Adrenal gland (tissue), 12 donors: Measurements from ENCODE around the gene AUTS2. TPM values are rescaled to one million over a fixed set of nuclear protein-coding genes. Genes with fewer than 3 reads are reported as not detected.

Experiments used
- DNase-seq, 7 donors: peaks; one replicate each; pipeline ENCODE4 v3.0.0-alpha.2; 2019 to 2020
- H3K27ac ChIP-seq, 5 donors: fragments of 200-600 bp; sonication (generic) in 4 of 5; 1 replicate in 3 of 5; 2 replicates in 2 of 5; pipeline versions ENCODE4 v1.5.1 to v1.8.0; 2016 to 2020; ENCODE audit warnings: mild to moderate bottlenecking in 1 of 5
- H3K27me3 ChIP-seq: fragments of 200-600 bp; 2 replicates; pipeline ENCODE4 v1.8.0; 2021
- H3K36me3 ChIP-seq, 2 donors: fragments of 200-600 bp; replicated peaks in 1 of 2; 1 replicate in 1 of 2; 2 replicates in 1 of 2; pipeline versions ENCODE4 v1.5.1 to v1.8.0; 2018 to 2022
- H3K4me1 ChIP-seq, 2 donors: fragments of 200-600 bp; replicated peaks in 1 of 2; 1 replicate in 1 of 2; 2 replicates in 1 of 2; pipeline versions ENCODE4 v1.5.1 to v1.8.0; 2018 to 2021
- H3K4me3 ChIP-seq, 4 donors: fragments of 200-600 bp; sonication (generic) in 3 of 4; one replicate each; pipeline ENCODE4 v1.5.1; 2016 to 2018
- H3K9me3 ChIP-seq, 3 donors: fragments of 200-600 bp; sonication (generic) in 1 of 3; replicated peaks in 1 of 3; 1 replicate in 2 of 3; 2 replicates in 1 of 3; pipeline versions ENCODE4 v1.5.1 to v1.8.0; 2016 to 2021
- POLR2A ChIP-seq, 2 donors: fragments of 450-650 bp; IDR thresholded peaks; one replicate each; pipeline ENCODE4 v1.6.1; 2017; ENCODE audit warnings: antibody characterized with exemption in 2 of 2, mild to moderate bottlenecking in 2 of 2, moderate library complexity in 1 of 2
- WGBS, 4 donors: extraction: QIAGEN DNeasy Blood & Tissue Kit in 2 of 4; methylation state at CpG; one replicate each; pipeline versions ENCODE4 v1.1.5 to v1.1.7; 2013 to 2017; 5-methylcytosine and 5-hydroxymethylcytosine counted together
- intact Hi-C, 2 donors: fragments of 100-400 bp; cut with DNase I; formaldehyde crosslinking; loops; one replicate each; pipeline versions ENCODE4 v1.14.1 to v1.15.0; 2022 to 2023
- polyA plus RNA-seq, 3 donors: library from polyadenylated mRNA; stranded (reverse); fragments of 200-250 nt in 2 of 3; fragments of 350-450 nt in 1 of 3; fragmentation: Illumina TruSeq in 1 of 3; extraction: RNeasy Lipid Tissue Mini Kit (QIAGEN cat#74804) in 1 of 3; gene quantifications; one replicate each; pipeline ENCODE4 v1.2.3, GENCODE V29; 2013 to 2014
- total RNA-seq, 9 donors: library from RNA; depleted of rRNA in 4 of 9; stranded (reverse); fragments of >200 nt in 4 of 9; fragments of 120-200 nt in 1 of 9; fragmentation: NEBNext Ultra II Directional in 1 of 9; extraction: Animal tissue kit (Norgen Biotek cat#: 25700) in 1 of 9; gene quantifications; one replicate each; pipeline versions ENCODE4 v1.1.0 to v1.2.4, GENCODE V29; 2013 to 2023
- TF ChIP-seq, protein P1 (sequence below), 6 experiments: fragments of 450-650 bp in 4 of 6; fragments of 200-600 bp in 2 of 6; sonication (generic) in 1 of 6; IDR thresholded peaks; 1 replicate in 5 of 6; 2 replicates in 1 of 6; pipeline versions ENCODE4 v1.5.1 to v1.8.0; 2016 to 2021; ENCODE audit warnings: antibody characterized with exemption in 6 of 6, mild to moderate bottlenecking in 2 of 6, moderate library complexity in 1 of 6
- donor health status: healthy with polysubstance abuse.
- donor health status: Bipolar disorder and iron deficiency.
- donor health status: DM: yes; HTN: yes; CAD: no.
- donor health status: DM: no; HTN: no; CAD: no.
- donor health status: DM: no; HTN: no; CAD: no.
- donor health status: DM: yes; HTN: yes; CAD: no.

Gene AUTS2
- total and polyA plus RNA-seq, 12 donors, result 6.4 to 44.0 (median 15.2) TPM

GRCh38 chr7:70116867-70117266 is 518.6 kb downstream of the AUTS2 start:
- H3K4me3 ChIP-seq, result no peak overlapping the region
- intact Hi-C loops, result no loop called here
- no peaks in the 10 kb centered on the region for H3K36me3 ChIP-seq
- DNase-seq, result no peak
- no peaks in the 10 kb centered on the region for H3K4me1 ChIP-seq
- H3K27me3 ChIP-seq, result no peaks in the 10 kb centered on the region
- H3K27ac ChIP-seq, result no peak overlapping the region
- no peaks in the 10 kb centered on the region for H3K9me3 ChIP-seq
- no peak for TF ChIP-seq POLR2A (IDR thresholded peaks at IDR 0.05)
- TF ChIP-seq, protein P1, sequence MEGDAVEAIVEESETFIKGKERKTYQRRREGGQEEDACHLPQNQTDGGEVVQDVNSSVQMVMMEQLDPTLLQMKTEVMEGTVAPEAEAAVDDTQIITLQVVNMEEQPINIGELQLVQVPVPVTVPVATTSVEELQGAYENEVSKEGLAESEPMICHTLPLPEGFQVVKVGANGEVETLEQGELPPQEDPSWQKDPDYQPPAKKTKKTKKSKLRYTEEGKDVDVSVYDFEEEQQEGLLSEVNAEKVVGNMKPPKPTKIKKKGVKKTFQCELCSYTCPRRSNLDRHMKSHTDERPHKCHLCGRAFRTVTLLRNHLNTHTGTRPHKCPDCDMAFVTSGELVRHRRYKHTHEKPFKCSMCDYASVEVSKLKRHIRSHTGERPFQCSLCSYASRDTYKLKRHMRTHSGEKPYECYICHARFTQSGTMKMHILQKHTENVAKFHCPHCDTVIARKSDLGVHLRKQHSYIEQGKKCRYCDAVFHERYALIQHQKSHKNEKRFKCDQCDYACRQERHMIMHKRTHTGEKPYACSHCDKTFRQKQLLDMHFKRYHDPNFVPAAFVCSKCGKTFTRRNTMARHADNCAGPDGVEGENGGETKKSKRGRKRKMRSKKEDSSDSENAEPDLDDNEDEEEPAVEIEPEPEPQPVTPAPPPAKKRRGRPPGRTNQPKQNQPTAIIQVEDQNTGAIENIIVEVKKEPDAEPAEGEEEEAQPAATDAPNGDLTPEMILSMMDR (IDR thresholded peaks at IDR 0.05), result no peak
- WGBS, 4 donors, result 41 to 98% (median 69%) methylated on average over 1 of the region's 1 CpG

DNA sequence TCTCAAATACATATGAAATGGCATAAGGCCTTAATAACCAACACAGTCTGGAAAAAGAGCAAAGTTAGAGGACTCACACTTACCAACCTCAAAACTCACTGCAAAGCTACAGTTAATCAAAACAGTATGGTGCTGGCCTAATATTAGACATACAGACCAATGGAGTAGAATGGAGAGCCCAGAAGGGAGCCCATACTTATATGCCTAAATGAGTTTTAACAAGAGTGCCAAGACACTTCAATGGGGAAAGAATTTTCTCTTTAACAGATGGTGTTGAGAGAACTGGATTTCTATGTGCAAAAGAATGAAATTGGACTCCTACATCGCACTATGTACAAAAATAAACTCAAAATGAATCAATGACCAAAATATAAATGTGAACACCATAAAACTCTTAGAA is 522.6 kb downstream of the AUTS2 start:
- H3K9me3 ChIP-seq, result no peaks in the 10 kb centered on the region
- no peaks in the 10 kb centered on the region for H3K27me3 ChIP-seq
- H3K36me3 ChIP-seq, result no peaks in the 10 kb centered on the region
- no peak overlapping the region for H3K27ac ChIP-seq
- TF ChIP-seq, protein P1 (IDR thresholded peaks at IDR 0.05), result no peak
- TF ChIP-seq POLR2A (IDR thresholded peaks at IDR 0.05), result no peak
- no peaks in the 10 kb centered on the region for H3K4me1 ChIP-seq
- no peak for DNase-seq
- intact Hi-C loops, result no loop called here
- 93 to 100% (median 97%) methylated on average over 1 of the region's 1 CpG for WGBS, 4 donors
- no peak overlapping the region for H3K4me3 ChIP-seq

GRCh38 chr7:70131817-70132216 is 533.5 kb downstream of the AUTS2 start:
- no peaks in the 10 kb centered on the region for H3K9me3 ChIP-seq
- no peak overlapping the region for H3K4me3 ChIP-seq
- WGBS, 4 donors, result 64 to 75% (median 73%) methylated on average over 3 of the region's 3 CpGs
- DNase-seq, result no peak
- no peaks in the 10 kb centered on the region for H3K4me1 ChIP-seq
- intact Hi-C loops, result no loop called here
- no peaks in the 10 kb centered on the region for H3K27me3 ChIP-seq
- H3K27ac ChIP-seq, result no peak overlapping the region
- TF ChIP-seq POLR2A (IDR thresholded peaks at IDR 0.05), result no peak
- TF ChIP-seq, protein P1 (IDR thresholded peaks at IDR 0.05), result no peak
- no peaks in the 10 kb centered on the region for H3K36me3 ChIP-seq

GRCh38 chr7:70132226-70132851 is 534.1 kb downstream of the AUTS2 start:
- H3K9me3 ChIP-seq, result no peaks in the 10 kb centered on the region
- DNase-seq, result no peak
- no peaks in the 10 kb centered on the region for H3K4me1 ChIP-seq
- WGBS, 4 donors, result 88 to 91% (median 89%) methylated on average over 11 of the region's 11 CpGs
- no peaks in the 10 kb centered on the region for H3K27me3 ChIP-seq
- no peaks in the 10 kb centered on the region for H3K36me3 ChIP-seq
- no peak for TF ChIP-seq POLR2A (IDR thresholded peaks at IDR 0.05)
- TF ChIP-seq, protein P1 (IDR thresholded peaks at IDR 0.05), result no peak
- no peak overlapping the region for H3K27ac ChIP-seq
- intact Hi-C loops, result no loop called here
- H3K4me3 ChIP-seq, result no peak overlapping the region
